Measurements from ENCODE around the gene HSPB2.
"Not testable (repeated sequence)": the region's sequence is repeated elsewhere in the genome, so short reads cannot be mapped to it uniquely, and the experiment has no call there.

Gene HSPB2, protein sequence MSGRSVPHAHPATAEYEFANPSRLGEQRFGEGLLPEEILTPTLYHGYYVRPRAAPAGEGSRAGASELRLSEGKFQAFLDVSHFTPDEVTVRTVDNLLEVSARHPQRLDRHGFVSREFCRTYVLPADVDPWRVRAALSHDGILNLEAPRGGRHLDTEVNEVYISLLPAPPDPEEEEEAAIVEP

DNA sequence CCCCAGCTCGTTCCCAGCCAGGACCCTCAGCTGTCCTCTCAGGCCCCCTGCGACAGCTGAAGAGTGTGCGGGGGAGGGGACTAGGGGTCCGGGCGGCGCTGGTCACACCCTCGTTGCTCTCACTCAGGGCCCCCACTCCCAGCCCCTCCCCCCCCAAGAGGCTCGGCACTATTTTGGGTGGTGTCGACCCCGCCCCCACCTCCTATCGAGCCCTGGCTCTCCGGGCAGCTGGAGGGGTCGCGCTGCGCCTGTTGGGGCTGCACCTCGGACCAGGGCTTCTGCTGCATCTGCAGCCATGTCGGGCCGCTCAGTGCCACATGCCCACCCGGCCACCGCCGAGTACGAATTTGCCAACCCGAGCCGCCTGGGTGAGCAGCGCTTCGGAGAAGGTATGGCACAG, at the start of gene HSPB2:
Gene HSPB2, plus strand, starts transcription at position 200 of the 400 bp plus-strand sequence. Its CDS starts 96 bp downstream, at position 296.
- peak in 20 of 56 donors; percentile 8 to 75 (median 54) for DNase-seq

DNA sequence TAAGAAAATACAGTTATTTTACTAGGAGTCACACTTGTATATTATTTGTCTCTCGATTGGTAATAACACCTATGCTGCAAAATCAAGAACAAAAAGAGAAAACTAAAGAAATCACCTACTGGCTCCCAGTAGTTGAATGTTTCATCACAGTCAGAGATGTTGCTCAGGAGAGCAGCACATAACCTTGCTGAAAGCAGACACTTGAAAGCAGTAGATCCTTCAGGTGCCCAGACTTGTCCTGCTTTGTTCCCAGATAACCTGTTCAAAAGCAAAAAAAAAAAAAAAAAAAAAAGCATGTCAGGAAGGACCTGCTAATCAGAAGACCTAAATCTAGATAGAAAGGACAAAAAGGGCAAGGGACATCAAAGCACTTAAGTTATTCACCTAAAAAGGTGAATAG, 42.4 kb upstream of the HSPB2 start:
- DNase-seq = no peak

DNA sequence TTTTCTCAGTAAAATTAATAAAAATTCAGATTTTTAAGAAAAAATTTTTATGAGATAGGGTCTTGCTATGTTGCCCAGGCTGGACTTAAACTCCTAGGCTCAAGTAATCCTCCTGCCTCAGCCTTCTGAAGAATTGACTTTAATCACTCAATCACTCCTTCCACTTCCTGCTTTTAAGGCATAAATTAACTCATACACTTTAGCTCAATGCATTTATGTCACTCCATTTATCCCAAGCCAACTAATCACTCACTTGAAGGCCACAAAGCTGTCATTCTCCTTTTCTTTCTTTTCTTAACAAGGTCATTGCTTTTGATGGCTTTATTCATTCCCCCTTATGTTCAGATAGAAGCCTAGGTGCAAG, 42.0 kb upstream of the HSPB2 start:
- DNase-seq = no peak

DNA sequence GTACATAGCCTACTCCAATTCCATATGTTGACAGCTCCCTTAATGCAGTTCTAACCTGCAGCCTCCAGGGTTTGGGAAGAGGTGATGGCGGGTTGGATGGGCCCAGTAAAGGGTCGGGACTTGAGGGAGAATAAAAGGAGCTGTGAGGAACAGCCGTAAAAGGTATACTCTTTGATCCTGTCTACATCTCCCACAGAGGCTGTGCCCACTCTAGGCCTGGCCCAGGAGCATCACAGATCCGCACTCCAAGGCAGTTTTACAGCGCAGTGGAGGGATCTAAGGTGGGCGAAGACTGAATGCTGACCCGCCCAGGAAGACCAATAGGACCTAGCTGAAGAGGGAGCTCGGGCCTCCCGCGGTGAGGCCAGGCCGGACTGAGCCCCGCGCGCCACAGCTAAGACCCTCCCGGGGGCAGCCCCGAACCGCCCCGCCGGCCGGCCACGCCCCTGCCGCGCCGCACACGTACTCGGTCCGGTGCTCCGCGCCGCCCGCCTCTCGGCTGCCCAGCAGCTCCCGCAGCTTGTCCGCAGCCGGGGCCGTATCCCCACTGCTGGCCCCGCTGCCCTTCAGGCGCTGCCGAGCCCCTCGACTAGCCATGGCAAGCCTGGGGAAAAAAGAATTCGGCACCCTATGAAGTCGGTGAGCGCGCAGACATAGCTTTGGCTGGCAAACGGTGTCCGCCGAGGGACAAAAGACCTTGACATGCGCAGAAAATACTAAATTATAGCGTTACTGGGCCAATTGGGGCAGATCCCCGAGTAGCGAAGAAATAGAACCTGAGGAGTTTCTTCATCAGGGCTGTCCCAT, 41.4 kb upstream of the HSPB2 start, which contains the start of gene ALG9:
Gene ALG9, minus strand, starts transcription at position 696 of the 807 bp plus-strand sequence. Its CDS starts 99 bp downstream, at position 597.
- DNase-seq = peak in 54 of 56 donors; percentile 13 to 89 (median 71)

DNA sequence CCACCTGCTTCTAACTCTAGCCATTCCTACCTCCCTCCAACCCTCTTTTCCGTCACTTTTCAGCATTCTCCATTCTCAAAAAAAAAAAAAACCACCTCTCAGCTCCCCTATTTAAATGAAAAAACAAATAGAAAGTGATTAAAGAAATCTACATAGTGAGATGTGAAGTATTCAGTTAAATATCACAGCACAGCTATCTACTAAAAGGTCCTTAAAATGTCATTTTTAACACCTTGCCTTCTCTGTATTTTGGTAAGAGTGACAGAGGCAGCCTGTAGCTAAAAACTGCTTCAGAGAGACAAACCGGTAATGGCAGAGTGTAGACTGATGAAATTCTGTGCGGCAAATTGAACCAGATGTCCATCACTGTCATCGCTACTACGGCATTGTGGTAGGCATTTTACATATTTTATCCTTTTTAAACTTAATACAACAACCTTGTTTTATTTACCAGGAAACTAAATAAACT, 40.8 kb upstream of the HSPB2 start:
- no peak for DNase-seq

DNA sequence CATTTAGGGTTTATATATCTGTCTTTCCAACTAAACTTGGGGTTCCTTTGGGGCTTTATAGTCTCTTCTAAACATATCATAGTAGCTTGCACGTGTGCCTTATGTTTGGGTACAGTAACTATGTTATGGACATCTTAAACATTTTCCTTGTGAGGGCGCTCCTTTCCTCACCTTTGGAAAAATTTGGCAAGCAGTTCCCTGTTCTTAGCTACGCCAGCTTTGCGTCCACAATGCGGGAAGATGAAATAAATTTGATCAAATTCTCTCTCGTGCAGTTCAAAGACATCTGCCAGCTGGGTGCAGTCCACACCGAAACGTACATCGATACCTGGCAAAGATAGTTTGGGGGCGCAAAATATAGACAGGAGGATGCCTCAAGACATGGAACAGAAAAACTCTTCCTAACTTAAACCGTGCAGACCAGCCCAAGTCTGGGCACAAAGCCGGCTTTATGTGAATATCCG, 34.1 kb upstream of the HSPB2 start:
- peak in 5 of 56 donors; percentile 32 to 45 (median 38) for DNase-seq

DNA sequence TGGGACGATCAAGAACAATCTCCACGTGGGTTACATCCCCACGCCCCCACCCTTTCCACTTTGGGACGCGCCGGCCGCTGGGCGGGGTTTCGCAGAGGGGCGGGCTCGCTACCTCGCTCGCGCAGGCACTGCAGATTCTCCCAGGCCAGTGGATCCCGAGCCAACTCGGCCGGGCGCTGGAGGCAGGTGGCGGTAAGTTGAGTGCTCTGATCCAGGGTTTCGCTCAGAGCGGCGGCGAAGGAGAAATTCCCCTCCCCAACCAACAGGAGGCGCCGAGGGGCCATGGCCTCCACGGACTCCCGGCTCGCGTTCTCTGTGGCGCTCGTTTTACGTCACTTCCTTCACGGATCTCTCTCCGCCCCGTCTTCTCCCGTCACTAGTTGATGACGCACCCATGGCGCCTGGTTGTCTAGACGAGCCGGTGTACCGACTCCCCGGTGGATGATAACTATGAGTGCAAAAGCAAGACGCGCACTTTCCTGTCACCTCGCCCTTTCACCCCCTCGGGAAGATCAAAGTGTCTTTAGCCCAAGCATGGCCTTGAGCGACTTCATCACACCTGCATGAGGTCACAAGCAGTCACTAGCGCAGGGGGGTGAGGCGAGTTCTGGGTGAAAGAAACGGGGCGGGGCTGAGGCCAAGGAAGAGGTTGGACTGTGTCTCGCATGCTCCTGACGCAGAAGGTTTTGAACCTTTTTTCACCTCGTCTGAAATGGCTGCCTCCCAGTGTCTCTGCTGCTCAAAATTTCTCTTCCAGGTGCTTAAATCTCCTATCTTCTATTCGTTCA, 33.5 kb upstream of the HSPB2 start, which contains the start of the genes CFAP68 and FDXACB1:
Gene CFAP68, plus strand, starts transcription at position 693 of the 788 bp plus-strand sequence. Its CDS starts 20 bp downstream, at position 713.
Gene FDXACB1, minus strand, starts transcription at position 317 of the 788 bp plus-strand sequence. Its CDS starts 33 bp downstream, at position 284.
- DNase-seq = peak; percentile 67 to 98 (median 95)

DNA sequence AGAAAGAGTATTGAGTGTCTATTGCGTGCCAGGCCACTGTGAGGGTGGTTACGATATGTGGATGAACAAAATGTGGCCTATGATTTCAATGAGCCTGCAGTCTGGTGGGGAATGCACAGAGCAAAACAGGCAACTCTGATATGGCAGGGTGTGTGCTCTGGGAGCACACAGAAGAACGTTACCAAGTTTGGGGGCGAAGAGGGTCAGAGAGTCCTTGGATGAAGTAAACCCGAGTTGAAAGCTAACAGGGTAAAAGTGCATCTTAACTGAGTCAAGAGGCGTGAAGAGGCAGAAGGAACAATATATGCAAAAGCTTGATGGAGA, 32.9 kb upstream of the HSPB2 start:
- DNase-seq = no peak

DNA sequence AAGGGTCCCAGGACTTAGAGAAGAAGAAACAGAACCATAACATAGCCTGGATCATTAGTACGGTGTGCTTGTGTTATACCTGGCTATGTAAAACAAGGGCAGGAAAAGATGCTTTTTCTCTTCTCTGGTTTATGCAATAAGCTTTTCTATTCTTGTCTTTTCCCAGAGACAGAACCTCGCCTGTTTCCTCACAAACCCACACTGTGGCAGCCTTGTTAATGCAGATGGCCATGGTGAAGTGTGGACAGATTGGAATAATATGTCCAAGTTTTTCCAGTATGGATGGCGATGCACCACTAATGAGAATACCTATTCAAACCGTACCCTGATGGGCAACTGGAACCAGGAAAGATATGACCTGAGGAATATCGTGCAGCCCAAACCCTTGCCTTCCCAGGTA, 30.3 kb upstream of the HSPB2 start:
- peak in 2 of 56 donors; percentile 1 to 2 for DNase-seq

DNA sequence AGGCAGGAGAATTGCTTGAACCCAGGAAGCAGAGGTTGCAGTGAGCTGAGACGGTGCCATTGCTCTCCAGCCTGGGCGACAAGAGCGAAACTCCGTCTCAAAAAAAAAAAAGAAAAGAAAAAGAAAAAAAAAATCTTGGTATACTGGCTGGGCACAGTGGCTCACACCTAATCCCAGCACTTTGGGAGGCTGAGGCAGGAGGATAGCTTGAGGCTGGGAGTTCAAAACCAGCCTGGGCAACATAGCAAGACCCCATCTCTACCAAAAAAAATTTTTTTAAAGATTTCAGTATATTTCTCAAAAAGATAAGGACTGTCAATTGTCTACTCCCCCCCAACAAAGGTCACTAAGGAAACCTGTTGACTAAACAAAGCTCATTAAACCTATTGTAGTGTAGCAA, 27.5 kb upstream of the HSPB2 start:
- not testable (repeated sequence) for DNase-seq

DNA sequence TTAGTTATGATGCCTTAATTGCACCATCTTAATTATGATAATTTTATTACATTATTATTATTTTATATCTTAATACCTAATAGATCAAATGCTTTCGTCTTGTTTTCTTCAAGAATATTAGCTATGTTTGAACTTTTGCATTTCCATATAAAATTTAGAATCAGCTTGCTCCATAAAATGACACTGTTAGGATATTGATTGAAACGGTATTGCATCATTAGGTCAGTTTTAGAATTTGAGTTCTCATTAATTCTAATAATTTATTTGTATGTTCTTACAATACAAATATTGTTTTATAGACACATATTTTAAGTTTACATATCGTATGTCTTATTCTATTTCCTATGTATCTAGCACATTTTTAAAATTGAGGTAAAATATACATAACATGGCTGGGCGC, 26.5 kb upstream of the HSPB2 start:
- DNase-seq = no peak

DNA sequence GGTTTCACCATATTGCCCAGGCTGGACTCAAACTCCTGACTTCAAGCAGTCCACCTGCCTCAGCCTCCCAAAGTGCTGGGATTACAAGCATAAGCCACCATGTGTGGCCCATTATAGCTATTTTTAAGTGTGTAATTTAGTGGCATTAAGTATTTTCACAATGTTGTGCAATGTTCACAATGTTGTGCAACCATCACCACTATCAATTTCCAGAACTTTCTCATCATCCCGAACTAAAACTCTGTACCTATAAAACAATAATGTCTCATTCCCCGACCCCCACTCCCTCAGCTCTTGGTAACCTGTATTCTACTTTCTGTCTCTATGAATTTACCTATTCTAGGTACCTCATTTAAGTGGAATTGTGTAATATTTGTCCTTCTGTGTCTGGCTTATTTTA, 25.7 kb upstream of the HSPB2 start:
- no peak for DNase-seq

DNA sequence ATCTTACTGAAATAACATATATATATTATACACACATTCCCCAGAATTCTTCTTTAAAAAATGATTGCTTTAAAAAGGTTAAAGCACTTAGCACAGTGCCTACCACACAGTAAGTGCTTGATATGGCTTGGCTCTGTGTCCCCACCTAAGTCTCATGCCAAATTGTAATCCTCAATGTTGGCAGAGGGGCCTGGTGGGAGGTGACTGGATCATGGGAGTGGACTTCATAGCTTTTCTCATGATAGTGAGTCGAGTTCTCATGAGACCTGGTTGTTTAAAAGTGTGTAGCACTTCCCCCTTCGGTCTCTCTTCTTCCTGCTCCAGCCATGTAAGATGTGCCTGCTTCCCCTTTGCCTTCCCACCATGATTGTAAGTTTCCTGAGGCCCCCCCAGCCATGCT, 7.1 kb upstream of the HSPB2 start:
- DNase-seq = no peak

DNA sequence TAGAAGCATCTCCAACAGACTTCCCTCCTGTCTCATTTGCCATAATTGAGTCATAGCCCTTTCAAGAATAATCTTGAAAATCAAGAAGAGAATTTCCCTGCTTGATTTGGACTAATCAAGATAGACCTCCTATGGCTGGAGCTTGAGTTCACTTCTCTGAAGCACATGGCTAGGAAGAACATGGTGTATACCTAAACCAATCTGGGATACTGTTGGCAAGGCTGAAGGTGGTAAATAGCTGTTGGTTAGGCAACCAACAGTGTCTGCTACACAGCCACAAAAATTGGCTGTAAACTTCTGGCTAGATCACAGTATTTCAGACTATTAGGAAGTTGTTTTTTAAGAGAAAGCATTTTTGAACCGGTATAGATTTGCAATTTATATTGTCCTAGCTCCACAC, 5.9 kb upstream of the HSPB2 start:
- DNase-seq = no peak

DNA sequence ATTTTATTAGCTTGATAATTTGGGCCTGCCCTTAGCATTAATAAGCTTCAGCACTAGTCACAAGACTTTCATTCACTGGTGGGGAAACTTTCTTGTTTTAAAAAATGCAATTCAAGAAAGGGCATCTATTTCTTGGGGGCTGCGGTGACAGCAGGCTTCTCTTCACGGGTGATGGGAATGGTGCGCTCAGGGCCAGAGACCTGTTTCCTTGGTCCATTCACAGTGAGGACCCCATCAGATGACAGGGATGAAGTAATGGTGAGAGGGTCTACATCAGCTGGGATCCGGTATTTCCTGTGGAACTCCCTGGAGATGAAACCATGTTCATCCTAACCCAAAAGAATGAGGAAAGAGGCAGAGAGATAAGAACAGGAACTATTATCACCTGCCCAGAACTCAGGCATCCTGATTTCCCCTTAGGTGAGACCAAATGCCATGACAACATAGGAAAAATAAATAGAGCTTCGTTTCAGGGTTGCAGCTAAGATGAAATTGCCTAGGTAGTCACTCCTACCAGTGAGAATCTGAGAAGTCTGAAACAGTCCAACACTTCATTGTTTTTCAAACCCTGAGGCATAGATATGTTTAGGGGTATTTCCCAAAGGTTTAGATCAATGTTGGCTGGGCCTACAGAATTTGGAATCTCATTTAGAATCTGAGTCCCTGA, 3.8 kb upstream of the HSPB2 start:
- peak in 2 of 56 donors; percentile 27 to 58 for DNase-seq

DNA sequence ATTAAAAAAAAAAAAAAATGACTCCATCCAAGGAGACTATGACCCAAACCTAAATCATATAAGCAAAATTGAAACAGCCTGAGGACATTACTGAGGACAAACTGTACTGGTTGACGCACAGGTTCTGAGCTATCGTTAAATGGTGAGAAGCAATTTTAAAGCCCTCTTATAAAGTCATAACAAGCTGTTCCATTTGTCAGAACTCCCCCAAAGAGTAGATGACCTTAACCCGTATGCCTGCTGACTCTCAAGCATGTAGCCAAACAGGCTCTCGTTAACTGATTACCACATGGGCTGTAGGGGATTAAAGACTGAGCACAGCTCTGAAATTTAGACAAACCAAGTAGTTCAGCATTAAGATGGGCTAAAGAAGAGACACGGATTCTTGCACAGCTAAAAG, 3.2 kb upstream of the HSPB2 start:
- DNase-seq = no peak

DNA sequence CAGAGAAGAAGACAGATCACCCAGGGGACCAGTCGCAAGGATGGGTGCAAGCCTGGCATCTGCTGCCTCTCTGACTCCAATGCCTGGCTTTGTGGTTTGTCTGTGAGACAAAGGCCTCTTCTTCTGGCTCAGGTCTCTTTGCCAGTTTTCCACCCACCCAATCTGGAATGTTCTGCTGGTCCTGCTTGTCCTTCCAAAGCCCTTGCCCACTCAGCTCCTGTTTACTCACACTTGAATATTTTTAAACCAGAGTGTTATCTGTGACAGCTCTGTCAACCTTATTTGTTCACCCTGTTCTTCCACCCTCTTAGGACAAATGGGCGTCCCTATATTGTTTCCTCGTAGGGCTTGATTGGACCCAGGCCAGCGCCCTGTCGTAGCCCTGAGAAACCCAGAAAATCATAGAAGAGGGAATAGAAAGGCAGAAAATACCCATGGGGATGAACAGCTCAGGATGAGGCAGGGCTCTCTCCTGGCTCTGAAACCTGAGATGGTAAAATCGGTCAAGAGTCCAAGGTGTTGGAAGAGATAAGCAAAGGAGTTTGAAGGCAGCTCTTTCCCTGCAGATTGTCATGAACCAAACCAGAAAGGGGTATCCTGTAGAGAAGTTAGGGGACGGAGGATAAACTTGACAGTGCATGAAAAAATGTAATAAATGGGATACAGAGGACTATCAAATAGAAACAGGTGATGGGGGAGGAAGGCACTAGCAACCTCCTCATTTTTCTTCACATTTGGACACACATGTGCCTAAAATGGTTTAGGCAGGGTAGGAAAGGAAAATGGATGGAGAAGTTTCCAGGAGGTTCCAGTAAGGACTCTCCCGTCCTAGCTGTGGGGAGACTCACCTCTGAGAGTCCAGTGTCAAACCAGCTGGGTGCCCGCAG, 1.6 kb upstream of the HSPB2 start:
- DNase-seq = peak in 53 of 56 donors; percentile 22 to 91 (median 77)

DNA sequence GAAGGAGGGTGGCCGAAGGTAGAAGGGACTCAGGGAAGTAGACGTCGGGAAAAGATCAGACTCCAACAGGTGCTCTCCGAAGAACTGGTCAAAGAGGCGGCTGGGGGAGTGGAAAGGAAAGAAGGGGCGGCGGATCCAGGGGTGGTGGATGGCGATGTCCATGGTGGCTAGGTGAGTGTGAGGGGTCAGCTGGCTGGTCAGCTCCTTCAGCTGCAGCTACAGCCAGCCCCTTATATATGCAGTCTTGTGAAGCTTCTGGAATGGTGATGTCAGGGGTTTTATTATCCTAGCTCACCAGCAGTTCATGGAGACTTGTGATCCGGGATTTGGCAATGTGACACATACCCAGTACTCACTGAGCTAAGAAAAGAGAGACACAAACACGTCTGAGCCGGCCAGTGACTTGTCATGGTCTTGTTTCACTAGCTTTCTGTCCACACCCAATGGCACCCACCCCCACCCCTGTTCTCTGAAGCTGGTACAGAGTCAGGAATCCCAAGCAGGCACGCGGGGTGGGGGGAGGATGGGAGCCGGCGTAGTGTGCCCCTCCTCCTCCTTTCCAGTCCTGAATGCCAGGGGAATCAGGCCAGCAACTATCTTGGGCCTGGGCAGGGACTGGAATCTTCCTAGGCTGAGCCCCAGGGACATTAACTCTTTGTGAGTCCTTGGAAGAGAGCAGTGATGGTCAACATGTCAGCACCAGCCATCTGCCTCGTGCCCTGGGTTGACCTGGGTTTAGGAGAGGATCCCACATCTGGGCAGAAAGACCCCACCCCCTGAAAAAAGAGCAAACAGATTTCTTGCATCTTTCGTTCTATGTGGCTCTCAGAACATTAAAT, 752 bp upstream of the HSPB2 start, which contains the start of gene CRYAB:
Gene CRYAB, minus strand, starts transcription at position 208 of the 839 bp plus-strand sequence. Its CDS starts 46 bp downstream, at position 162.
- peak; percentile 31 to 99 (median 90) for DNase-seq
